RCC 7860 (cell line): ENCODE results near the gene GLYAT.

Experiments
- DNase-seq: peaks from one replicate; pipeline ENCODE4 v3.0.0-alpha.2; 2015; ENCODE audit warnings: low spot score
- FAIRE-seq: peaks from 2 replicates; lab custom pipeline; 2012; peaks lifted over from hg19 to GRCh38; lab: Jason Lieb, UNC

Gene GLYAT

GRCh38 chr11:58731819-58732218 lies at the start of gene GLYAT:
GLYAT (minus strand) TSS chr11:58731943; CDS start chr11:58724496, 7,447 bp downstream.
- FAIRE-seq (no peak), DNase-seq (no peak)

GRCh38 chr11:58781345-58781744 lies 49.6 kb upstream of the GLYAT start:
- FAIRE-seq = no peak
- DNase-seq = no peak

- no peak for FAIRE-seq
- no peak for DNase-seq
Observed at GRCh38 chr11:58780578-58780977, 48.8 kb upstream of the GLYAT start.

GRCh38 chr11:58776891-58777710 lies 45.4 kb upstream of the GLYAT start:
- FAIRE-seq = no peak

GRCh38 chr11:58775066-58775708 lies 43.4 kb upstream of the GLYAT start:
- FAIRE-seq (no peak), DNase-seq (no peak)

More at GRCh38 chr11:58776891-58777710, 45.4 kb upstream of the GLYAT start:
- no peak for DNase-seq

GRCh38 chr11:58774164-58774593 lies 42.4 kb upstream of the GLYAT start:
- FAIRE-seq = no peak

GRCh38 chr11:58773337-58773736 lies 41.6 kb upstream of the GLYAT start:
- FAIRE-seq (no peak), DNase-seq (no peak)

More at GRCh38 chr11:58774164-58774593, 42.4 kb upstream of the GLYAT start:
- no peak for DNase-seq

- DNase-seq = no peak
- FAIRE-seq = no peak
Observed at GRCh38 chr11:58772329-58773285, 40.9 kb upstream of the GLYAT start.

- FAIRE-seq = no peak
- DNase-seq = no peak
Observed at GRCh38 chr11:58771458-58771855, 39.7 kb upstream of the GLYAT start.

- no peak for DNase-seq
- FAIRE-seq = no peak
Observed at GRCh38 chr11:58770627-58771457, 39.1 kb upstream of the GLYAT start.

- DNase-seq (no peak), FAIRE-seq (no peak)
Observed at GRCh38 chr11:58770166-58770565, 38.4 kb upstream of the GLYAT start.

- DNase-seq = no peak
- FAIRE-seq = no peak
Observed at GRCh38 chr11:58769308-58769707, 37.6 kb upstream of the GLYAT start.

- DNase-seq (no peak), FAIRE-seq (no peak)
Observed at GRCh38 chr11:58768137-58768536, 36.4 kb upstream of the GLYAT start.

GRCh38 chr11:58765078-58765477 lies 33.3 kb upstream of the GLYAT start:
- FAIRE-seq = no peak
- no peak for DNase-seq

GRCh38 chr11:58763120-58763490 lies 31.4 kb upstream of the GLYAT start:
- FAIRE-seq = no peak

GRCh38 chr11:58762284-58763119 lies 30.8 kb upstream of the GLYAT start:
- DNase-seq (no peak), FAIRE-seq (no peak)

More at GRCh38 chr11:58763120-58763490, 31.4 kb upstream of the GLYAT start:
- DNase-seq = no peak

GRCh38 chr11:58757439-58757838 lies 25.7 kb upstream of the GLYAT start:
- FAIRE-seq (no peak), DNase-seq (no peak)

GRCh38 chr11:58745705-58746364 lies 14.1 kb upstream of the GLYAT start:
- no peak for DNase-seq
- FAIRE-seq = no peak
